DND-41 (cell line): ENCODE measurements around the gene PREX1.

ENCODE experiments used
- ATAC-seq: fragments of 200-7000 bp; cut with Tn5 transposase; 3 replicates; pipeline ENCODE4 v1.9.1; 2021; ENCODE audit warnings: low read depth; ENCODE audit not compliant: insufficient read depth
- DNase-seq: peaks from one replicate; pipeline ENCODE4 v3.0.0-alpha.2; 2020
- H2AFZ ChIP-seq: 2 replicates; pipeline ENCODE4 v1.6.0; 2012; ENCODE audit warnings: low read depth, low read length
- H3K27ac ChIP-seq: 2 replicates; pipeline ENCODE4 v1.5.1; 2012; ENCODE audit warnings: low read length, inconsistent platforms
- H3K27me3 ChIP-seq: fragments of 200-600 bp; sonication (generic); 2 replicates; pipeline ENCODE4 v1.6.0; 2012; ENCODE audit warnings: low read length, mild to moderate bottlenecking, inconsistent platforms; ENCODE audit not compliant: insufficient read depth, poor library complexity
- H3K36me3 ChIP-seq: 2 replicates; pipeline ENCODE4 v1.5.1; 2012; ENCODE audit warnings: low read length, inconsistent platforms; ENCODE audit not compliant: insufficient read depth
- H3K4me1 ChIP-seq: 2 replicates; pipeline ENCODE4 v1.5.1; 2012; ENCODE audit warnings: mild to moderate bottlenecking, low read length; ENCODE audit not compliant: insufficient read depth
- H3K4me2 ChIP-seq: 2 replicates; pipeline ENCODE4 v1.6.0; 2012; ENCODE audit warnings: mild to moderate bottlenecking, moderate library complexity, low read length, inconsistent platforms; ENCODE audit not compliant: insufficient read depth
- H3K4me3 ChIP-seq, 2 experiments: fragments of 200-600 bp in 1 of 2; shearing (Covaris generic) in 1 of 2; 2 replicates each; pipeline ENCODE4 v1.5.1; 2012 to 2016; ENCODE audit warnings: inconsistent platforms in 2 of 2, low read length in 2 of 2, mild to moderate bottlenecking in 2 of 2, low read depth in 1 of 2, moderate library complexity in 1 of 2
- H3K79me2 ChIP-seq: 2 replicates; pipeline ENCODE4 v1.6.0; 2012; ENCODE audit warnings: low read length, inconsistent platforms; ENCODE audit not compliant: insufficient read depth
- H3K9ac ChIP-seq: 2 replicates; pipeline ENCODE4 v1.6.0; 2012; ENCODE audit warnings: low read depth, mild to moderate bottlenecking, inconsistent platforms, low read length, moderate library complexity
- H3K9me3 ChIP-seq: 2 replicates; pipeline ENCODE4 v1.5.1; 2012; ENCODE audit warnings: low read length, moderate library complexity, mild to moderate bottlenecking, inconsistent platforms; ENCODE audit not compliant: insufficient read depth, severe bottlenecking
- H4K20me1 ChIP-seq: 2 replicates; pipeline ENCODE4 v1.6.0; 2012; ENCODE audit warnings: low read length; ENCODE audit not compliant: insufficient read depth
- CTCF ChIP-seq: IDR thresholded peaks from 2 replicates; pipeline ENCODE4 v1.5.1; 2012; ENCODE audit warnings: borderline replicate concordance, low read length, moderate library complexity, mild to moderate bottlenecking; ENCODE audit not compliant: poor library complexity, severe bottlenecking; ENCODE audit errors: extremely low read depth
- EZH2 ChIP-seq: IDR thresholded peaks from 3 replicates; pipeline ENCODE4 v1.6.1; 2012; ENCODE audit warnings: borderline replicate concordance, low read depth, mild to moderate bottlenecking, moderate library complexity, low read length, inconsistent platforms; ENCODE audit not compliant: severe bottlenecking

PREX1 gene

DNA sequence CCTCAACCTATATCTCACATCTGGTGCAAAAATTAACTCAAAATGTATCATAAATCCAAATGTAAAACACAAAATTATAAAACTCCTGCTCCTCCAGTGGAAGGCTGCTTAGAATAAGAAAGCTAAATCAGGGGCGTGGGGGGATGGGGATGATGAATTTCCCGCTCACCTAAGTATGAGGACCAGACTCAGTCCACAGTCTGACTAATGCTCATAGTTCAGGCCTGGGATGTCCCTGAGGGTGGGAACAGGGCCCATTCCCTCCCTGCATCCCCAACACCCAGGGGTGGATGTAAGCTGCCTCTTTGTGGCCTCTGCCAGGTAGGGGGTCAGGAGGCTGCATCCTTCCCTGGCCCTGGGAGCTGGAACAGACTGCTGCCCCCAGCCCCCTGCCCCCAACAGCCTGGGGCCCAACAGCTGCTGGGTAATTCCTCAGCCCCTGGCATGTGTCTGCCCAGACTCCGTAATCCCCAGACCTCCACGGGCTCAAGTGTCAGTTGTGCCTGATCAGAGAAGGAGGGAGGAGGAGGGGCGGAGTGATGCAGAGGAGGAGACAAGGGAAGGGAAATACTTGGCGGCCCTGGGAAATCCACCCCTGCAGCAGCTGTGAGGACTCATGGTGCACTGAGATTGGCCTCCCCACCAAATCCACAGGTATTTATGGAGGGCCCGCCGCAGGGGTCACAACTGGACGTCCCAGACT lies 224.5 kb downstream of the PREX1 start:
- Histone ChIP-seq H3K4me2 (no peak overlapping the region), H3K27me3 (no peaks in the 10 kb centered on the region)
- DNase-seq = no peak

DNA sequence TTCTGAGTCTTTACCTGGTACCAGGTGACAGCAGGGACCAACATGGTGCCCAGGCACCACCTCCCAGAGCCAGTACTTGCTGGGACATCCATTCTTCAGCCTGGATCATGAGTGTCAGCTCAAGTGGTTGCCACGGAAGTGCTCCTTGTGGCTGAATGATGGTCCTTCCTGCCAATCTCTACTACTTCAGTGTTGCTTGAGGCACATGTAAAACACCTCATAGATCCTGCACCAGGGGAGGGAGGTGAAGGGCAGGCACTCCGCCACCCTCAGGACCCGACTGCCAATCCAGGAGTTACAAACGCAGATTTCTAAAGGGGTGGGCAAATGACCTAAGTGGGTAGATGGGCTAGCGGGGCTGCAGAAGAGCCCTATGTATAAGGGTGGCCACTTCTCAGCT lies 226.0 kb downstream of the PREX1 start:
- no peaks in the 10 kb centered on the region for H3K4me1 ChIP-seq

More for the DNA sequence above, 224.5 kb downstream of the PREX1 start:
- Histone ChIP-seq H3K9me3 (no peaks in the 10 kb centered on the region), H2AFZ (no peak overlapping the region), H4K20me1 (peaks cover 8% of the 10 kb centered on the region), H3K27ac (no peak overlapping the region), H3K79me2 (no peaks in the 10 kb centered on the region), H3K4me1 (no peaks in the 10 kb centered on the region), H3K36me3 (no peaks in the 10 kb centered on the region), H3K9ac (no peak overlapping the region), H3K4me3 (no peak overlapping the region)
- ATAC-seq = no peak
- TF ChIP-seq CTCF = no peak
- TF ChIP-seq EZH2 = no peak

GRCh38 chr20:48600470-48600945 lies 227.3 kb downstream of the PREX1 start:
- no peaks in the 10 kb centered on the region for H3K36me3 ChIP-seq
- H3K27ac ChIP-seq = no peak overlapping the region
- H3K9me3 ChIP-seq = no peaks in the 10 kb centered on the region
- no peak overlapping the region for H3K4me3 ChIP-seq
- peaks cover 8% of the 10 kb centered on the region for H4K20me1 ChIP-seq
- TF ChIP-seq EZH2 = no peak
- no peak for TF ChIP-seq CTCF
- no peak overlapping the region for H3K4me2 ChIP-seq
- no peaks in the 10 kb centered on the region for H3K27me3 ChIP-seq
- H2AFZ ChIP-seq = no peak overlapping the region
- DNase-seq (no peak), ATAC-seq (no peak)
- no peaks in the 10 kb centered on the region for H3K4me1 ChIP-seq
- H3K79me2 ChIP-seq = no peaks in the 10 kb centered on the region
- H3K9ac ChIP-seq = no peak overlapping the region

More for the DNA sequence above, 226.0 kb downstream of the PREX1 start:
- DNase-seq = no peak
- no peak overlapping the region for H3K4me3 ChIP-seq
- peaks cover 8% of the 10 kb centered on the region for H4K20me1 ChIP-seq
- ATAC-seq = no peak
- no peak overlapping the region for H2AFZ ChIP-seq
- no peak overlapping the region for H3K9ac ChIP-seq
- no peaks in the 10 kb centered on the region for H3K27me3 ChIP-seq
- H3K4me2 ChIP-seq = no peak overlapping the region
- no peaks in the 10 kb centered on the region for H3K36me3 ChIP-seq
- TF ChIP-seq CTCF = no peak
- TF ChIP-seq EZH2 = no peak
- no peak overlapping the region for H3K27ac ChIP-seq
- H3K79me2 ChIP-seq = no peaks in the 10 kb centered on the region
- H3K9me3 ChIP-seq = no peaks in the 10 kb centered on the region
